ENCODE measurements around the gene ERC1.
"Not testable (repeated sequence)": the region's sequence is repeated elsewhere in the genome, so short reads cannot be mapped to it uniquely, and the experiment has no call there.

ERC1 gene

DNA sequence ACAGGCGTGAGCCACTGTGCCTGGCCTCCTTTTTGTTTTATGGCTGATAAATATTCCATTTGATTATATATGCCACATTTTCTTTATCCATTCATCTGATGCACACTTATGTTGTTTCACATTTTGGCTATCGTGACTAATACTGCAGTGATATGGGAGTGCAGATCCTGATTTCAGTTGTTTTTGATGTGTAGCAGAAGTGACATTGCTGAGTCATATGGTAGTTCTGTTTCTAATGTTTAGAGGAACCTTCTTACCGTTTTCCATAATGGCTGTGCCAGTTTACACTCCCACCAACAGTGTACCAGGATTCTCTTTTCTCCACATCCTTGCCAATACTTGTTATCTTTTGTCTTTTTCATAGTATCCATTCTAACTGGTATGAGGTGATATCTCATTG is 235.9 kb downstream of the ERC1 start:
- DNase-seq (ENCODE audit: low read depth): no peak

DNA sequence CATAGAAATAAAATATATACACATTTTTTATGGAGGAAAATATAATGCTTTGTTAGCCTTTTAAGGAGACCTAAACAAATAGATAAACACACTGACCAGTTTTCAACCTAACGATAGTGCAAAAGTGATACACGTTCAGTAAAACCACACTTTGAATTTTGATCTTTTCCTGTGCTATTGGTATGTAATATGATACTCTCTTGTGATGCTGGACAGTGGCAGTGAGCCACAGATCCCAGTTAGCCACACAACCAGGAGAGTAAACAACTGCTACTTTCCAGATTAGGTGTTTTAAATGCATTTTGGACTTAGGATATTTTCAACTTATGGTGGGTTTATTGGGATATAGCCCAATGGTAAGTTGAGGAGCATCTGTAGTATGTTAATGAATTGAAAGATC is 243.1 kb downstream of the ERC1 start:
- DNase-seq (ENCODE audit: low read depth): no peak

GRCh38 chr12:1246637-1247036 is 255.6 kb downstream of the ERC1 start:
- no peak for DNase-seq (ENCODE audit: low read depth)

- no peak for DNase-seq (ENCODE audit: low read depth)
Observed at GRCh38 chr12:1250641-1251040, 259.6 kb downstream of the ERC1 start.

DNA sequence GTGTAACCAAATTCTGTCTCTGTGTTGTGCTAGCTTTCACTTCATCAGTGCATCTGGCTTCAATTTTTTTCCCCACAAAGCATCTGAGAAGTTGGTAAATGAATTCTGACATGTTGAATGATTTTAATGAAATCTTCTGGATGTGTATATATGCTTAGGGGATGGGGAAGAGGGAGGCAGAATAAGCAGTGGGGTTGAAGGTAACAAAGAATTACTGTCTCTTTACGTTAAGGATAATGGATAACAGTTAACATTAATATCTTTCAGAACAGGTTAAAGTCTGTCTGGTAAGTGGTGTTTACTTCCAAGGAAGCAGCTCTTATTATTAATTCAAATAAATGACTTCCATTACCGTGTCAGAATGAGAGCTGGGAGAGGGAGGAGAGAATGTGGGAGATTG is 261.7 kb downstream of the ERC1 start:
- DNase-seq (ENCODE audit: low read depth): no peak

DNA sequence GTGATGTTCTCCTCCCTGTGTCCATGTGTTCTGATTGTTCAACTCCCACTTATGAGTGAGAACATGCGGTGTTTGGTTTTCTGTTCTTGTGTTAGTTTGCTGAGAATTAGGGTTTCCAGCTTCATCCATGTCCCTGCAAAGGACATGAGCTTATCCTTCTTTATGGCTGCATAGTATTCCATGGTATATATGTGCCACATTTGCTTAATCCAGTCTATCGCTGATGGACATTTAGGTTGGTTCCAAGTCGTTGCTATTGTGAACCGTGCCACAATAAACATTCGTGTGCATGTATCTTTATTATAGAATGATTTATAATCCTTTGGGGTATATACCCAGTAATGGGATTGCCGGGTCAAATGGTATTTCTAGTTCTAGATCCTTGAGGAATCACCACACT is 264.1 kb downstream of the ERC1 start:
- DNase-seq (ENCODE audit: low read depth): not testable (repeated sequence)

DNA sequence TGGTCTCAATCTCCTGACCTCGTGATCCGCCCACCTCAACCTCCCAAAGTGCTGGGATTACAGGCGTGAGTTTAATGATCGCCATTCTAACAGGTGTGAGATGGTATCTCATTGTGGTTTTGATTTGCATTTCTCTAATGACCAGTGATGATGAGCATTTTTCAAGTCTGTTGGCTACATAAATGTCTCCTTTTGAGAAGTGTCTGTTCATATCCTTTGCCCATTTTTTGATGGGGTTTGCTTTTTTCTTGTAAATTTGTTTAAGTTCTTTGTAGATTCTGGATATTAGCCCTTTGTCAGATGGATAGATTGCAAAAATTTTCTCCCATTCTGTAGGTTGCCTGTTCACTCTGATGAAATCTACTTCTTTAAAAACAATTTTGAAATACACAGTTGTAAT is 264.8 kb downstream of the ERC1 start:
- not testable (repeated sequence) for DNase-seq (ENCODE audit: low read depth)

- no peak for DNase-seq (ENCODE audit: low read depth)
Observed at GRCh38 chr12:1256285-1256684, 265.3 kb downstream of the ERC1 start.

DNA sequence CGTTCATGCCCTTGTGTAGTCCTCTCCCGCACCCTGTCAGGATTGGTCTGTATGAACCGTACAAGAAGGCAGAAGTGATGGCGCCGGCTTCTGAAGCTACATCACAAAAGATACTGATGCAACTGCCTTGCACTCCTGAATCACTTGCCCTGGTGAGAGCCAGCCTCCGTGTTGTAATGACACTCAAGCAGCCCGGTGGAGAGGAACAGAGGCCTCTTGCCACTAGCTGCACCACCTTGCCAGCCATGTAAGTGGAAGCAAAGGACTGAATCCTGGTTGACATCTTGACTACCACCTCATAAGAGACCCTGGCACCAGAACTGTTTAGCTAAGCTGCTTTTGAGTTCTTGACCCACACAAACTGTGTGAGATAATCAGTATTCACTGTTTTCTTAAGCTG is 266.0 kb downstream of the ERC1 start:
- no peak for DNase-seq (ENCODE audit: low read depth)

DNA sequence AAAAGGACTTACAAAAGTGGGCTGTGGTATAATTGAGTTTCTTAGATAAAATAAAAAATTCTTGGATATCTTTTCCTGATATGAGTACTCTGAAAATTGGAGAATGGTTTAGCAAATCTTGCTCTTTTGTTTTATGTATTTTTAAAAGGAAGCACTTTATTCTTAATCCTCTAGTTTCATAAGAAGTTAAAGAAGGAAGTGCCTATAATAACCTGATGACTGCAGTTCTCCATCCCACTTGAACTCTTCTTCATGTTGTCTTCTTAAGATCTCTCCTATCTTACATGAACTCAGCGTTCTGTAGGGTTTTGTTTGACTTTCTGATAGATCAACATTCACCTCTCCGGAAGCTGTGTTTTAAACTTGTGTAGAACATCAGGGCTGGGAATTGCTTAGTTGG is 271.0 kb downstream of the ERC1 start:
- DNase-seq (ENCODE audit: low read depth): no peak

- no peak for DNase-seq (ENCODE audit: low read depth)
Observed at GRCh38 chr12:1267243-1267642, 276.2 kb downstream of the ERC1 start.

- no peak for DNase-seq (ENCODE audit: low read depth)
Observed at GRCh38 chr12:1272142-1272541, 281.1 kb downstream of the ERC1 start.

DNA sequence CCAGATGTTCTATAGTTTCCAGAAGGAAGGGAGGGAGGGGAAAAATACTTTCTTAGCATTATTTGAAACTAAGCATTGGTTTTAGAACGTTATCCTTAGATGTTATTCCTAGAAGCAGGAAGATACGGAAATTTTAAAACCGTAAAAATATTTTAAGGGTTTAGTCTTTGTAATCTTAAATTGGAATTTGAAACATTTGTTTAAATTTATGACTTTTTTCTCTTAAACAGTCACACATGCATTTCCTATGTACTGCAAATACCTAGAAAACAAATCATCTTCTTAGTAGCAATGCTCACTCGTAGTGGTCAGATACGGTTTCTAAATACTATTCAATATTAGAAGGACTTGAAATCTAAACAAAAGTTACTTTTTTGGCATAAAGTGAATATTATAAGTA is 282.0 kb downstream of the ERC1 start:
- no peak for DNase-seq (ENCODE audit: low read depth)

- no peak for DNase-seq (ENCODE audit: low read depth)
Observed at GRCh38 chr12:1277905-1278304, 286.9 kb downstream of the ERC1 start.

DNA sequence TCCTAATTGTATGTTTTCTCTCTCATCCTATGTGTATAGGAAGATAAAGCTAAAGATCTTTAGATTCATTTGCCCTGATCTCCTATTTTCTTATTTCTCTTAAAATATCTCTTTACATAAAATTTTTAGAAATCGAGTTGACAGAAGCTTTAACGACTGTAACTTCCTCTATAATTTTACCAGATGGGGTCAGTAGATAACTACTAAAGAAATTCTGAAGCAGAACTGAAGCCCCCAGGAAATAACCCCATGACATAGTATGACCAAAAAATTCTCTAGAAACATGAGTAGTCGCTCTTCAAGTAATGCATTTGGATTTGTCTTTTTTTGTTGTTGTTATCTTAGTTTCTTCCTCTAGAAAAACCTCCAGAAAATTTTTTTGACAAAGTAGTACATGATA is 288.0 kb downstream of the ERC1 start:
- DNase-seq (ENCODE audit: low read depth): no peak

- DNase-seq (ENCODE audit: low read depth): no peak
Observed at GRCh38 chr12:1280059-1280458, 289.0 kb downstream of the ERC1 start.

- DNase-seq (ENCODE audit: low read depth): no peak
Observed at GRCh38 chr12:1281683-1282366, 290.8 kb downstream of the ERC1 start.

GRCh38 chr12:1282670-1283315 is 291.8 kb downstream of the ERC1 start:
- no peak for DNase-seq (ENCODE audit: low read depth)

DNA sequence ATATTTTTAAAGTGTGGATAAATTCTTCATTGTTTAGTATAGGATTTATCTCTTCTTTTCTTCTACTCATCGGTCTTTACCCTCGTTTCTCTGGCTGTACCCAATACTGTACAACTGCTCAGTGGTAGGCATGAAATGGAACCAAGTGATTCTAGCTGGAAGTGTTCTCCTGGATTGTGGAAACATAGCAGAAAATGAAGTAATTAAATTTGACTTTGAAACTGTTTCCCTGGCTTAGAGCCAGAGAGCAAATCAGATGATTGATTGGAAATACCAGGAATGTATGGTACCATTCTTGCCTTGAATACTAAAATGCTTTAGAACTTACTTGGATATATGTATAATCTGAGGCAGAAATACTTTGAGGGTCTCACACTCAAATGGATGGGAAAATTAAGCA is 292.3 kb downstream of the ERC1 start:
- DNase-seq (ENCODE audit: low read depth): no peak

DNA sequence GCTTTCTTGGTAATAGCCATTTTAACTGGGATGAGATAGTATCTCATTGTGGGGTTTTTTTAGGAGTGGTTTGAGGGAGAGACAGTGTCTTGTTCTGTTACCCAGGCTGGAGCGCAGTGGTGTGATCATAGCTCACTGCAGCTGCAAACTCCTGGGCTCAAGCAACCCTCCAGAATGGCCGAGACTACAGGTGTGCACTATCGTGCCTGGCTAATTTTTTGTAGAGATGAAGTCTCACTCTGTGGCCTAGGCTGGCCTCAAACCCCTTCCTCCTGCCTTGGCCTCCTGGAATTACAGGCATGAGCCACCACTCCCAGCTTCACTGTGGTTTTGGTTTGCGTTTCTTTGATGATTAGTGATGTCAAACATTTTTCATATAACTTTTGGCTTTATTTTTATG is 293.6 kb downstream of the ERC1 start:
- no peak for DNase-seq (ENCODE audit: low read depth)

GRCh38 chr12:1287446-1287975 is 296.5 kb downstream of the ERC1 start:
- no peak for DNase-seq (ENCODE audit: low read depth)

DNA sequence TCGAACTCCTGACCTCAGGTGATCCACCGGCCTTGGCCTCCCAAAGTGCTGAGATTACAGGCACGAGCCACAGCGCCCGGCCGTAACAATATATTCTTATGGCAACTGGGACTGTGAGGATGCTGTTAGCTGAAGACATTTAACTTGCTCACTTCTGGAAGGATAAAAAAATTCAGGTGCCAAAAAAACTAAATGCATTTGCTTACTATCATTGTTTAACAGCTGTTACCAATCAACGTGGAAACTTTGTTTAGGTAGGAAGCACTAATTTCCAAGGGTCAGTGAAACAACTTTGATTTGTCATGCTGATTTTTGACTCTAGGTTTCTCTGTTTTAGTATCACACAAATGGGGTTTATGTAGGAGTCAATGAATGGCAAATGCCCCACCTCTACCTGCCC is 297.3 kb downstream of the ERC1 start:
- no peak for DNase-seq (ENCODE audit: low read depth)

DNA sequence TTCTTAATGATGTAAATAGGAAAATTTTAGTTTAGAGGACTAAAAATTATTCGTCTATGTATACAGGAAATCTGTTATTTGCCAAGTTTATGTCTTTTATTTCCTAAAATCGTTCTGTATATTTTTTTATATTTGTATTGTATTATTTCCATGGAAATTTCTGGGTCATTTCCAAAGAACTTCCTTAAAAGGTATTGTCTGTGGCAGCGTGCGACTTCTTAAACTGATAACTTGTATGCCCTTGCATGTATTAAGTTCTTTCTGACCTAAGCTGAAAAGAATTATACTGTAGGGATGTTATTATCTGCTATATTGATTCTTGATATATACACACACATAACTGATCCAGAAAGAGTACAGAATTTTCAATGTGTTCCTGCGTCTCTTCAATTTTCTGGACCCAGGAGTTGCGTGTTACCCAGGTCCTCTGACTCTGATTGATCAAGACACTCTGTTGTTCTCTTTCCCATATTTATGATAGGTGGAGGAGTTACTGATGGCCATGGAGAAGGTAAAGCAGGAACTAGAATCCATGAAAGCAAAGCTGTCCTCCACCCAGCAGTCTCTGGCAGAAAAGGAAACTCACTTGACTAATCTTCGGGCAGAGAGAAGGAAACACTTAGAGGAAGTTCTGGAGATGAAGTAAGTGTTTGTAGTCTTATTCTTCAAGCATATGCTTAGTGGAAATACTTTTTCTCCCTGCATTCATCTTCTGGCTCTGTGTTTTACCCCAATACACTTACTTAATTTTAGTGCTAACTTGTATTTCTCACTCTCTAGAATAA is 298.5 kb downstream of the ERC1 start:
- no peak for DNase-seq (ENCODE audit: low read depth)

Data from stimulated activated CD8-positive, alpha-beta memory T cell treated with anti-CD3 and anti-CD28 coated beads, Interleukin-12 subunit alpha, Interleukin-12 subunit beta, amount 100 ng/mL, for 1 hour (primary cell).